ENCODE measurements around the gene SLC18A2.

The SLC18A2 gene

GRCh38 chr10:117320050-117320665, 79.2 kb downstream of the SLC18A2 start:
- no peak for DNase-seq

DNA sequence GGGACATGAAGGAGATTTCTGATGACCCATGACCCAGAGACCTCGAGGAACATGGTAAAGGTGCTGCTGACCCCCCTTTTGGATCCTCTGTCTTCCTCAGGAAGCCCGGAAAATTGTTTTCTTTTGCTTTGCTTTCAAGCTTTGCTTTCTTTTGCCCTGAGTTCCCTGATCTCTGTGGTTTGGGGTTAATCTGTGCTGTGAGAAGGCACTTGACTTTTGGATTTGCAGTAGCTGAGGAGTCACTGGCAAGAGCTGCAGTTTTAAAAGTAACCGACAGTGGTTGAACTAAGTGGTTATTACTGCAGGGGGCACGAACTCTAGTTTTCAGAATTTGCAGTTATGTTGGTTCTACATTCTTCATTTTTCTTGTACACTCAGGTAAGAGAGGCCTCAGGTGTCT, 81.3 kb downstream of the SLC18A2 start:
- DNase-seq = no peak

DNA sequence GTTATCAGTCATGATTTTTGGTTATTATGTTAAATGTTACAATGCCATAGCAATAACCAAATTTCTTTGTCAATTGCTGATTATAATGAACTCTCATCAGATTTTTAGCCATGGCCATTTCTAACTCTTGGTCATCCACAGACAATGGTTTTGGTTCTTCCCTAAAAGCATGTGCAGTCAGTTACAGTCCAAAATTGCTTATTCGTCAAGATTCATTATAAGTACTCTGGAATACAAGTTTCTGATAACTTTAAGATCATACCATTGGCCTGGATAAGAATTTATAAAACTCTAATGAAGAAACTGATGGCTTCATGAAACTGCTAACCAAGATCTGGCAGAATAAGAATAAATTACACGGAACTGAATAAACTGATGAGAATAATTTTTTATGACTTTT, 83.5 kb downstream of the SLC18A2 start:
- DNase-seq = no peak

DNA sequence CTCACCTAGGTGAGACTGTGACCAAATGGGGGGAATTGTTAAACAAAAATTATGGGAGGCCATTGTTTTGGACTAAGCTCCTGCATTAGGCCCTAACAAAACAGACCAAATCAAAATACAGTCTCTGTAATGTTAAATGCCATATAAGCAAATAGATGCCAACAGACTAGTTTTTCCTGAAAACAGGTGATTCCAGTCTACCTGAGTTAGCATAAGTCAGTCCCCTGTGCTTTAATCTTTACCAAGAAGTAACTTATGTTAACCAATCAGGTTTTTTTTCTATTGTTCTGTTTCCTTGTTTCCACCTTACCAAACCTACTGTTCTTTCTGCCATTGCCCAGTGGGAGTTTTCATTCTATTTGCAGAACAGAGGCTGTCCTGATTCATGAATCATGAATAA, 86.3 kb downstream of the SLC18A2 start:
- no peak for DNase-seq
